Nephron (organoid): ENCODE measurements around the gene LIMK2.

Source experiments
- H3K27ac Mint-ChIP-seq, 3 experiments: 2 replicates each; pipeline ENCODE4 v1.8.0; 2020; ENCODE audit warnings: mixed read lengths in 3 of 3, mild to moderate bottlenecking in 2 of 3, moderate library complexity in 1 of 3
- H3K27me3 Mint-ChIP-seq: 2 replicates; pipeline ENCODE4 v1.8.0; 2021; ENCODE audit warnings: low read depth, mild to moderate bottlenecking, moderate library complexity, mixed read lengths
- H3K36me3 Mint-ChIP-seq: 2 replicates; pipeline ENCODE4 v1.8.0; 2020; ENCODE audit warnings: low read depth, mixed read lengths
- H3K4me1 Mint-ChIP-seq: 2 replicates; pipeline ENCODE4 v1.8.0; 2020; ENCODE audit warnings: mixed read lengths
- H3K4me3 Mint-ChIP-seq, 3 experiments: 2 replicates each; pipeline ENCODE4 v1.8.0; 2020; ENCODE audit warnings: mild to moderate bottlenecking in 3 of 3, mixed read lengths in 3 of 3, moderate library complexity in 2 of 3
- H3K9me3 Mint-ChIP-seq: 2 replicates; pipeline ENCODE4 v1.8.0; 2020; ENCODE audit warnings: mixed read lengths
- TF ChIP-seq, protein P1 (sequence below), 3 experiments: fragments of 200-600 bp; sonication (generic); IDR thresholded peaks; one replicate each; pipeline ENCODE4 v1.5.0; 2021; ENCODE audit warnings: antibody characterized with exemption in 3 of 3; ENCODE audit not compliant: unreplicated experiment in 3 of 3

Gene LIMK2

GRCh38 chr22:31263896-31264640, 52.0 kb downstream of the LIMK2 start:
- Mint-ChIP-seq H3K27ac (peak overlapping the region in 2 of 3 experiments; percentile 25 to 67), H3K9me3 (no peaks in the 10 kb centered on the region), H3K4me1 (peaks cover 7% of the 10 kb centered on the region), H3K27me3 (peaks cover 4% of the 10 kb centered on the region), H3K36me3 (peaks cover 54% of the 10 kb centered on the region), H3K4me3 (no peak overlapping the region)
- TF ChIP-seq, protein P1, sequence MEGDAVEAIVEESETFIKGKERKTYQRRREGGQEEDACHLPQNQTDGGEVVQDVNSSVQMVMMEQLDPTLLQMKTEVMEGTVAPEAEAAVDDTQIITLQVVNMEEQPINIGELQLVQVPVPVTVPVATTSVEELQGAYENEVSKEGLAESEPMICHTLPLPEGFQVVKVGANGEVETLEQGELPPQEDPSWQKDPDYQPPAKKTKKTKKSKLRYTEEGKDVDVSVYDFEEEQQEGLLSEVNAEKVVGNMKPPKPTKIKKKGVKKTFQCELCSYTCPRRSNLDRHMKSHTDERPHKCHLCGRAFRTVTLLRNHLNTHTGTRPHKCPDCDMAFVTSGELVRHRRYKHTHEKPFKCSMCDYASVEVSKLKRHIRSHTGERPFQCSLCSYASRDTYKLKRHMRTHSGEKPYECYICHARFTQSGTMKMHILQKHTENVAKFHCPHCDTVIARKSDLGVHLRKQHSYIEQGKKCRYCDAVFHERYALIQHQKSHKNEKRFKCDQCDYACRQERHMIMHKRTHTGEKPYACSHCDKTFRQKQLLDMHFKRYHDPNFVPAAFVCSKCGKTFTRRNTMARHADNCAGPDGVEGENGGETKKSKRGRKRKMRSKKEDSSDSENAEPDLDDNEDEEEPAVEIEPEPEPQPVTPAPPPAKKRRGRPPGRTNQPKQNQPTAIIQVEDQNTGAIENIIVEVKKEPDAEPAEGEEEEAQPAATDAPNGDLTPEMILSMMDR (IDR thresholded peaks at IDR 0.05; ENCODE audit: unreplicated experiment in 3 of 3), result no peak

DNA sequence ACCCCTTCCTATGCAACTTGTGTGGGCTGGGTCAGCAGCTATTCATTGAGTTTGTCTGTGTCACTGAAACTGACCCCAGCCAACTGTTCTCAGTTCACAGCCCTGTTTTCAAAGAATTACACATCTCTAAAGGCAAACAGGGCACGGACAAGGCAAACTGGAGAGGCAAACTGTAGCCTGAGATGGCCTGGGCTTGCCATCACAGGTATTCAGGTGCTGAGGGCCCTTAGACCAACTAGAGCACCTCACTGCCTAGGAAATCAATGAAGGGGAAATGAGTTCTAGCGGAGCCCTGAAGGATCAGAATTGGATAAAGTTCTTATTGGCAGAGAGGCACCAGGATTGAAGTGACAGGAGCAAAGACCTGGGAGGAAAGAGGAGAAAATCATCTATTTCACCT, 56.2 kb downstream of the LIMK2 start:
- Mint-ChIP-seq H3K4me1 (peaks cover 5% of the 10 kb centered on the region), H3K27ac (peak overlapping the region in 2 of 3 experiments; percentile 43 to 51), H3K9me3 (no peaks in the 10 kb centered on the region), H3K36me3 (peaks cover 57% of the 10 kb centered on the region), H3K27me3 (peaks cover 4% of the 10 kb centered on the region), H3K4me3 (no peak overlapping the region)
- TF ChIP-seq, protein P1 (IDR thresholded peaks at IDR 0.05; ENCODE audit: unreplicated experiment in 3 of 3), result no peak

DNA sequence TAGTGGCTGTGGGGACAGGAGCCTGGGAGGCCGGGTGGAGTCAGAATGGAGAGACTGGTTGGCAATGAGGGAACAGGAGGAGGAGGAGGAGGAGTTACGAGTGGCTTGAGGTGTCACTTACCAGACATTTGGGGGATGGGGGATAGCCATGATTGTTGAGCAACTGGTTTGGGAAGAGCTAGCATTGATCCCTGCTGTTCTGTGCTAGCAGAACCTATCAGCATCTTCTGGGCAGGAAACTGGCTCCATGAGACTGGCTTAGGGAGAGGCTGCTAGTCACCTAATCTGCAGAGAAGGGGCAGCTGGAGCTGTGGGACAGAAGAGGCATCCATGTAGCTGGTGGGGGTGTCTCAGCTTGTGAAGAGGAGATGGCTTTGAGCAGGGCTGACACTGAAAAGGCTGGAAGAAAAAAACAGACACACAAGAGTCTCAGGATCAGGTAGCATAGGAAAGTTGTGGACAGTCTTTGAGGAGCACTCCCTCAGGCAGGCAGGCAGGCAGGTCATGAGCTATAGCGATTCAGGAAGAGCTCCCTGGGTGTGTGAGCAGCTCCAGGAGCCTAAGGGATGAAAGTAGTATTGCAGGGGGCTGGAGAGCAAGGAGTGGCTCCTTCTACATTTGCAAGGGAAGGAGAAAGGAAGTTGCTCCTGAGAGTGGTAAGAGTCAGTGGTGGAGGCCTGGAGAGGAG, 57.9 kb downstream of the LIMK2 start:
- Mint-ChIP-seq H3K27ac (peak overlapping the region; percentile 90 to 97 (median 93)), H3K9me3 (no peaks in the 10 kb centered on the region), H3K27me3 (peaks cover 4% of the 10 kb centered on the region), H3K4me3 (peak overlapping the region in 1 of 3 experiments; percentile 51), H3K36me3 (peaks cover 63% of the 10 kb centered on the region), H3K4me1 (peaks cover 5% of the 10 kb centered on the region)
- TF ChIP-seq, protein P1 (IDR thresholded peaks at IDR 0.05; ENCODE audit: unreplicated experiment in 3 of 3), result no peak

DNA sequence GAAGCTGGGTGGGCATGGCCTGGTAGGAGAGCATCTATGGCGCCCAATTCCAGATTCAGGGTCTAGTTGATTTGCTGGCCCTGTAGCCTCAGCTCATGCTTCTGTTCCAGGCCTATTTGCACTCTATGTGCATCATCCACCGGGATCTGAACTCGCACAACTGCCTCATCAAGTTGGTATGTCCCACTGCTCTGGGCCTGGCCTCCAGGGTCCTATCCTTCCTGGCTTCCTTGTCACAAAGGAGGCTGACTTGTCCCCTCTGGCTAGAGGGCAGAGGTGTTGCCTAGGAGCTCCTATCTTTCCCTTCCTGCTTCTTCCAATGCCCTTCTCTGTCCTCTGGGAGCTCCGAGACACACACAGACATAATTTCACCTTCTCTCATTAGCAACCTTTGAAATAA, 58.9 kb downstream of the LIMK2 start:
- no peaks in the 10 kb centered on the region for H3K9me3 Mint-ChIP-seq
- peak overlapping the region; percentile 93 to 97 (median 96) for H3K27ac Mint-ChIP-seq

DNA sequence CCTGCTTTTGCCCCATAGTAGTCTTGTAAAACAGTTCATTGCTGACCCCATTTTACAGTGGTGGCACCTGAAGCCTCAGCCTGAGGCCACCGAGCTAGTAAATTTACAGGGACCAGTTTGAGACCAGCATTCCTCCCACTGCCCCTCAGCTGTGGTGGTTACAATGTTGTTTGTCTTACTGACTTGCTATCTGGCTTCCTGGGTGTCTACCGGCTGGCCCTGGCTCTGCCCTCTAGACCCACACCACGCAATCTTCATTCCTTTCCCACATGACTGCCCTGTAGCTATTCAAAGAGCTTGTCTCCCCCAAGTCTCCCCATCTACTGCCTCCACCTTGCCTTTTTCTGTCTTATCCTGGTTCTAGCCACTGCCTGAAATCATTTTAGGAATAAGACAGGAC, 59.4 kb downstream of the LIMK2 start:
- H3K36me3 Mint-ChIP-seq, result peaks cover 61% of the 10 kb centered on the region
- TF ChIP-seq, protein P1 (IDR thresholded peaks at IDR 0.05; ENCODE audit: unreplicated experiment in 3 of 3), result no peak

More for the DNA sequence above, 58.9 kb downstream of the LIMK2 start:
- H3K27me3 Mint-ChIP-seq, result peaks cover 4% of the 10 kb centered on the region
- peaks cover 5% of the 10 kb centered on the region for H3K4me1 Mint-ChIP-seq
- H3K4me3 Mint-ChIP-seq, result no peak overlapping the region
- TF ChIP-seq, protein P1 (IDR thresholded peaks at IDR 0.05; ENCODE audit: unreplicated experiment in 3 of 3), result no peak
- H3K36me3 Mint-ChIP-seq, result peaks cover 66% of the 10 kb centered on the region

More for the DNA sequence above, 59.4 kb downstream of the LIMK2 start:
- Mint-ChIP-seq H3K9me3 (no peaks in the 10 kb centered on the region), H3K4me3 (no peak overlapping the region), H3K27me3 (peaks cover 4% of the 10 kb centered on the region), H3K4me1 (peaks cover 5% of the 10 kb centered on the region), H3K27ac (peak overlapping the region; percentile 93 to 97 (median 96))
